K562 (cell line): Measurements from ENCODE around the gene NEK2. TPM values are rescaled to one million over a fixed set of nuclear protein-coding genes. Genes with fewer than 3 reads are reported as not detected.

ENCODE experiments used
- ATAC-seq: fragments of 200-7000 bp; cut with Tn5 transposase; 3 replicates; pipeline ENCODE4 v1.9.1; 2020; ENCODE audit warnings: moderate library complexity
- BruUV-seq: library from RNA; stranded (reverse); fragments of 400-500 nt; replicated peaks from 2 replicates; lab custom pipeline; 2021; lab: Mats Ljungman, UMichigan
- CTCF ChIA-PET: fragments of 300-600 bp; formaldehyde crosslinking; extraction: SDS; loops from one replicate; lab custom pipeline; 2021; ENCODE audit warnings: low intra/inter-chr PET ratio; lab: Yijun Ruan, JAX
- POLR2A ChIA-PET: fragments of 300-600, 350-650 bp; sonication (Branson Sonifier 250); formaldehyde crosslinking; extraction: SDS; loops from one replicate; lab custom pipeline; 2021; ENCODE audit warnings: antibody characterized with exemption, inconsistent platforms; lab: Yijun Ruan, JAX
- DNase-seq, 4 experiments: peaks; one replicate each; pipeline versions ENCODE4 v3.0.0 to v3.0.0-alpha.2; 2011 to 2018; ENCODE audit warnings: low spot score in 3 of 4, mixed read lengths in 3 of 4; ENCODE audit errors: extremely low read depth in 1 of 4
- FAIRE-seq: peaks from 2 replicates; lab custom pipeline; 2011; peaks lifted over from hg19 to GRCh38; lab: Jason Lieb, UNC
- H2AFZ ChIP-seq: 2 replicates; pipeline ENCODE4 v1.6.0; 2011; ENCODE audit warnings: low read depth, low read length, control low read depth, inconsistent platforms
- H3K27ac ChIP-seq: fragments of 200-600 bp; 3 replicates; pipeline ENCODE4 v1.8.0; 2011; ENCODE audit warnings: low read depth, mild to moderate bottlenecking, control low read depth, inconsistent platforms, low read length, moderate library complexity, mixed read lengths; ENCODE audit errors: extremely low read depth
- H3K27me3 ChIP-seq, 2 experiments: fragments of 300-600 bp in 1 of 2; 2 replicates in 1 of 2; 3 replicates in 1 of 2; pipeline versions ENCODE4 v1.6.0 to v1.8.0; 2011; ENCODE audit warnings: inconsistent platforms in 2 of 2, low read length in 2 of 2, mild to moderate bottlenecking in 1 of 2, mixed read lengths in 1 of 2, moderate library complexity in 1 of 2; ENCODE audit not compliant: control insufficient read depth in 2 of 2, insufficient read depth in 2 of 2
- H3K36me3 ChIP-seq: fragments of 300-600 bp; 3 replicates; pipeline ENCODE4 v1.8.0; 2011; ENCODE audit warnings: mild to moderate bottlenecking, low read length, inconsistent platforms; ENCODE audit not compliant: control insufficient read depth, insufficient read depth
- H3K4me1 ChIP-seq, 2 experiments: fragments of 200-600 bp in 1 of 2; replicated peaks in 1 of 2; 2 replicates in 1 of 2; 3 replicates in 1 of 2; pipeline versions ENCODE4 v1.5.1 to v1.8.0; 2011; ENCODE audit warnings: inconsistent platforms in 2 of 2, low read length in 2 of 2, mild to moderate bottlenecking in 1 of 2, mixed read lengths in 1 of 2, moderate library complexity in 1 of 2; ENCODE audit not compliant: control insufficient read depth in 2 of 2, insufficient read depth in 2 of 2
- H3K4me2 ChIP-seq: 2 replicates; pipeline ENCODE4 v1.6.1; 2011; ENCODE audit warnings: low read length, control low read depth, inconsistent platforms, mixed read lengths; ENCODE audit not compliant: insufficient read depth
- H3K4me3 ChIP-seq: fragments of 200-600 bp; sonication (generic), shearing (Covaris generic); 2 replicates; pipeline ENCODE4 v1.5.1; 2016; ENCODE audit warnings: control low read depth, inconsistent platforms
- H3K79me2 ChIP-seq: fragments of 200-600 bp; 3 replicates; pipeline ENCODE4 v1.8.0; 2011; ENCODE audit warnings: low read length, inconsistent platforms; ENCODE audit not compliant: control insufficient read depth, insufficient read depth
- H3K9ac ChIP-seq, 2 experiments: 2 replicates each; pipeline versions ENCODE4 v1.6.0 to v1.6.1; 2011; ENCODE audit warnings: low read depth in 2 of 2, low read length in 2 of 2, control low read depth in 1 of 2, inconsistent platforms in 1 of 2, mild to moderate bottlenecking in 1 of 2, mixed read lengths in 1 of 2; ENCODE audit not compliant: insufficient read depth in 1 of 2
- H3K9me1 ChIP-seq: one replicate; pipeline ENCODE4 v1.6.0; 2011; ENCODE audit warnings: inconsistent platforms, mild to moderate bottlenecking, low read length, moderate library complexity; ENCODE audit not compliant: control insufficient read depth, insufficient read depth
- H3K9me3 ChIP-seq: replicated peaks from 2 replicates; pipeline ENCODE4 v1.5.1; 2011; ENCODE audit warnings: low read depth, low read length, inconsistent platforms; ENCODE audit not compliant: control insufficient read depth, insufficient read depth
- H4K20me1 ChIP-seq: replicated peaks from 2 replicates; pipeline ENCODE4 v1.6.1; 2011; ENCODE audit warnings: low read length, inconsistent platforms, mixed read lengths; ENCODE audit not compliant: control insufficient read depth, insufficient read depth
- ATF6 ChIP-seq: sonication (generic); formaldehyde crosslinking; IDR thresholded peaks from 2 replicates; pipeline ENCODE4 v1.4.0; 2020; ENCODE audit warnings: mild to moderate bottlenecking, missing genetic modification reagents
- CHCHD3 ChIP-seq: fragments of 250-450 bp; sonication (Bioruptor Pico); IDR thresholded peaks from 2 replicates; pipeline ENCODE4 v2.1.2; 2022; ENCODE audit warnings: mild to moderate bottlenecking
- CLOCK ChIP-seq: fragments of 250-450 bp; sonication (Bioruptor Pico); IDR thresholded peaks from 2 replicates; pipeline ENCODE4 v1.4.0; 2020; ENCODE audit warnings: mild to moderate bottlenecking, moderate library complexity, borderline replicate concordance
- E2F3 ChIP-seq: fragments of 250-450 bp; sonication (Bioruptor Pico); IDR thresholded peaks from 2 replicates; pipeline ENCODE4 v1.4.0; 2020; ENCODE audit warnings: mild to moderate bottlenecking
- GABPA ChIP-seq: fragments of 200-800 bp; sonication (Bioruptor generic); conservative IDR thresholded peaks from 2 replicates; pipeline ENCODE4 v1.6.1; 2016; ENCODE audit warnings: low read depth, missing genetic modification characterization, missing compliant biosample characterization
- IFI16 ChIP-seq: fragments of 250-450 bp; sonication (Bioruptor Pico); IDR thresholded peaks from 2 replicates; pipeline ENCODE4 v2.1.2; 2022; ENCODE audit warnings: mild to moderate bottlenecking, inconsistent platforms
- KAT8 ChIP-seq: fragments of 450-650 bp; IDR thresholded peaks from 2 replicates; pipeline ENCODE4 v1.6.1; 2016; ENCODE audit warnings: low read depth, mild to moderate bottlenecking
- MXI1 ChIP-seq: IDR thresholded peaks from 2 replicates; pipeline ENCODE4 v1.6.1; 2011; ENCODE audit warnings: low read depth, mild to moderate bottlenecking, improper control_type of control experiment, low read length
- PKNOX1 ChIP-seq: fragments of 450-650 bp; IDR thresholded peaks from 2 replicates; pipeline ENCODE4 v1.6.1; 2016
- ZBTB5 ChIP-seq: fragments of 450-650 bp; IDR thresholded peaks from 2 replicates; pipeline ENCODE4 v1.6.1; 2017; ENCODE audit warnings: antibody characterized with exemption
- ZNF23 ChIP-seq: fragments of 250-450 bp; sonication (Bioruptor Pico); IDR thresholded peaks from 2 replicates; pipeline ENCODE4 v1.4.0; 2020; ENCODE audit warnings: mild to moderate bottlenecking
- WGBS: fragments of 100-300 bp; shearing (Covaris generic); methylation state at CpG from one replicate; pipeline ENCODE4 v1.1.6; 2016; ENCODE audit warnings: low coverage, mixed read lengths; ENCODE audit not compliant: insufficient coverage; ENCODE audit errors: missing lambda C conversion rate; 5-methylcytosine and 5-hydroxymethylcytosine counted together
- in situ Hi-C: fragments of 300-500 bp; cut with MboI; formaldehyde crosslinking; loops from 4 replicates; pipeline ENCODE4 v1.15.0; 2018; ENCODE audit warnings: inconsistent platforms, mixed read lengths
- intact Hi-C: fragments of 100-400 bp; cut with micrococcal nuclease; formaldehyde crosslinking; loops from 2 replicates; pipeline ENCODE4 v1.14.2; 2022
- polyA plus RNA-seq, 8 experiments: library from polyadenylated mRNA; depleted of rRNA in 4 of 8; stranded (reverse) in 5 of 8; unstranded in 3 of 8; fragments of >200 nt; fragmentation: Nextera tagmentation in 2 of 8; fragmentation: Illumina TruSeq in 1 of 8; extraction: Ambion mirVana in 2 of 8; extraction: Trizol in 1 of 8; gene quantifications; 2 replicates each; pipeline versions ENCODE4 v1.2.1 to v1.2.3, GENCODE V29; 2011 to 2014; ENCODE audit warnings: inconsistent platforms in 1 of 8, missing spikeins in 1 of 8
- total RNA-seq, 7 experiments: library from RNA; depleted of rRNA in 6 of 7; stranded (reverse); fragments of >200 nt in 6 of 7; fragmentation: Illumina TruSeq in 2 of 7; extraction: Trizol in 2 of 7; gene quantifications; 2 replicates each; pipeline versions ENCODE4 v1.2.1 to v1.2.3, GENCODE V29; 2011 to 2021; ENCODE audit warnings: low replicate concordance in 1 of 7

Gene NEK2
- total and polyA plus RNA-seq, 9 of the 15 experiments (the other 6 are each of a cell fraction or from before 2014, with no cell fraction given), result 30.0 to 74.7 (median 66.4) TPM

- H3K27ac ChIP-seq, result no peak overlapping the region
- no TSS peak for BruUV-seq
- no peaks in the 10 kb centered on the region for H3K9me3 ChIP-seq
- no peaks in the 10 kb centered on the region for H3K79me2 ChIP-seq
- H4K20me1 ChIP-seq, result 0 out of 2 replicates have a peak, but pooled peaks cover 5% of the 10 kb centered on the region
- POLR2A ChIA-PET, result interaction anchor here (0.5 to 2.9 kb wide), 6 partner anchors 14 to 775 kb away, joined by 3 to 18 read pairs (median 4); partner anchors contain the start of genes DTL and INTS7
- intact Hi-C loops, result loop anchor here (1.0 to 5.0 kb wide), 6 partner anchors 151 to 775 kb away; partner anchors contain the start of genes DTL, INTS7 and LPGAT1
- in situ Hi-C loops, result loop anchor here (25.0 kb wide), 2 partner anchors 356 to 681 kb away; partner anchors contain the start of genes DTL and INTS7
- WGBS, result 1% methylated on average over 9 of the region's 9 CpGs
- H2AFZ ChIP-seq, result no peak overlapping the region
- no peaks in the 10 kb centered on the region for H3K36me3 ChIP-seq
- DNase-seq (peak; percentile 78 to 92 (median 84)), ATAC-seq (peak; percentile 82), FAIRE-seq (peak; percentile 90)
- H3K4me2 ChIP-seq, result no peak overlapping the region
- H3K9ac ChIP-seq, result no peak overlapping the region
- no peaks in the 10 kb centered on the region for H3K9me1 ChIP-seq
- peaks cover 4 to 12% of the 10 kb centered on the region in 2 experiments; a peak in 4 of 5 replicates for H3K4me1 ChIP-seq
- H3K27me3 ChIP-seq, result peaks cover 7 to 27% of the 10 kb centered on the region in 2 experiments; a peak in 2 of 5 replicates
- CTCF ChIA-PET, result interaction anchor here (0.6 to 3.1 kb wide), 6 partner anchors 94 to 775 kb away, joined by 3 to 22 read pairs (median 7); partner anchors contain the start of genes DTL, INTS7 and LPGAT1
- H3K4me3 ChIP-seq, result no peak overlapping the region
- TF ChIP-seq ZNF23 (CRISPR knock-in tag), result no peak
- no peak for TF ChIP-seq KAT8
- TF ChIP-seq CHCHD3 (CRISPR knock-in tag), result no peak
- no peak for TF ChIP-seq ATF6 (CRISPR knock-in tag)
- TF ChIP-seq CLOCK, result no peak
- no peak; the same call in 1 of the 2 replicates for TF ChIP-seq MXI1
- peak; percentile 48; the same call in 1 of the 2 replicates for TF ChIP-seq GABPA (tag)
- TF ChIP-seq E2F3 (CRISPR knock-in tag), result no peak
- TF ChIP-seq ZBTB5, result no peak
- no peak for TF ChIP-seq PKNOX1
- TF ChIP-seq IFI16 (CRISPR knock-in tag), result no peak
Observed at GRCh38 chr1:211680752-211681327, 5.4 kb upstream of the NEK2 start.
